Astrocyte (in vitro differentiated cells and primary cell): ENCODE measurements around the gene PAGE3. TPM values are rescaled to one million over a fixed set of nuclear protein-coding genes. Genes with fewer than 3 reads are reported as not detected.

ENCODE experiments used
- DNase-seq: peaks from one replicate; pipeline ENCODE4 v3.0.0-alpha.2; 2010; ENCODE audit warnings: low read depth
- FAIRE-seq: peaks from 2 replicates; lab custom pipeline; 2011; peaks lifted over from hg19 to GRCh38; lab: Jason Lieb, UNC
- H2AFZ ChIP-seq: 2 replicates; pipeline ENCODE4 v1.6.0; 2012; ENCODE audit warnings: low read depth, low read length, inconsistent platforms
- H3K27ac ChIP-seq: 2 replicates; pipeline ENCODE4 v1.5.1; 2011; ENCODE audit warnings: low read depth, low read length, inconsistent platforms
- H3K27me3 ChIP-seq: 2 replicates; pipeline ENCODE4 v1.6.0; 2011; ENCODE audit warnings: low read length, inconsistent platforms; ENCODE audit not compliant: insufficient read depth
- H3K36me3 ChIP-seq: 2 replicates; pipeline ENCODE4 v1.5.1; 2011; ENCODE audit warnings: low read length, inconsistent platforms; ENCODE audit not compliant: insufficient read depth
- H3K4me1 ChIP-seq: 2 replicates; pipeline ENCODE4 v1.5.1; 2011; ENCODE audit warnings: low read length, inconsistent platforms; ENCODE audit not compliant: insufficient read depth
- H3K4me2 ChIP-seq: 2 replicates; pipeline ENCODE4 v1.6.0; 2012; ENCODE audit warnings: low read length, inconsistent platforms
- H3K4me3 ChIP-seq: 2 replicates; pipeline ENCODE4 v1.5.1; 2011; ENCODE audit warnings: low read depth, mild to moderate bottlenecking, low read length, inconsistent platforms; ENCODE audit not compliant: insufficient read depth
- H3K79me2 ChIP-seq: 2 replicates; pipeline ENCODE4 v1.6.0; 2012; ENCODE audit warnings: mild to moderate bottlenecking, low read length, inconsistent platforms; ENCODE audit not compliant: insufficient read depth
- H3K9ac ChIP-seq: 2 replicates; pipeline ENCODE4 v1.6.0; 2012; ENCODE audit warnings: mild to moderate bottlenecking, low read length, inconsistent platforms
- H3K9me3 ChIP-seq: 2 replicates; pipeline ENCODE4 v1.5.1; 2012; ENCODE audit warnings: low read depth, mild to moderate bottlenecking, low read length, inconsistent platforms; ENCODE audit not compliant: insufficient read depth
- H4K20me1 ChIP-seq: 2 replicates; pipeline ENCODE4 v1.6.0; 2012; ENCODE audit warnings: low read length, inconsistent platforms; ENCODE audit not compliant: insufficient read depth
- H3K27ac Mint-ChIP-seq: one replicate; pipeline ENCODE4 v1.8.0; 2021; ENCODE audit warnings: mild to moderate bottlenecking, mixed read lengths; ENCODE audit not compliant: unreplicated experiment
- H3K27me3 Mint-ChIP-seq: one replicate; pipeline ENCODE4 v1.8.0; 2021; ENCODE audit warnings: low read depth, mixed read lengths; ENCODE audit not compliant: unreplicated experiment
- H3K36me3 Mint-ChIP-seq: one replicate; pipeline ENCODE4 v1.8.0; 2021; ENCODE audit warnings: low read depth, mixed read lengths; ENCODE audit not compliant: unreplicated experiment
- H3K4me1 Mint-ChIP-seq: one replicate; pipeline ENCODE4 v1.8.0; 2021; ENCODE audit warnings: low read depth, mixed read lengths; ENCODE audit not compliant: unreplicated experiment
- H3K4me3 Mint-ChIP-seq: one replicate; pipeline ENCODE4 v1.8.0; 2021; ENCODE audit warnings: mild to moderate bottlenecking, moderate library complexity, mixed read lengths; ENCODE audit not compliant: unreplicated experiment
- H3K9me3 Mint-ChIP-seq: one replicate; pipeline ENCODE4 v1.8.0; 2021; ENCODE audit warnings: mild to moderate bottlenecking, mixed read lengths; ENCODE audit not compliant: unreplicated experiment
- CTCF ChIP-seq: IDR thresholded peaks from 2 replicates; pipeline ENCODE4 v1.5.1; 2011; ENCODE audit warnings: low read depth, mild to moderate bottlenecking, inconsistent platforms, low read length, moderate library complexity; ENCODE audit not compliant: insufficient read depth
- EZH2 ChIP-seq: IDR thresholded peaks from 2 replicates; pipeline ENCODE4 v1.6.1; 2012; ENCODE audit warnings: mild to moderate bottlenecking, low read length, inconsistent platforms; ENCODE audit not compliant: insufficient read depth
- total RNA-seq: library from RNA; stranded (reverse); gene quantifications from 2 replicates; pipeline ENCODE4 v1.2.1, GENCODE V29; 2021

Gene PAGE3
- total RNA-seq, 1 donor from 2014 or later: not detected

- DNase-seq (no peak), FAIRE-seq (no peak)
- Histone ChIP-seq H3K79me2 (no peaks in the 10 kb centered on the region), H3K4me1 (no peaks in the 10 kb centered on the region), H3K27ac (no peak overlapping the region), H3K9me3 (no peaks in the 10 kb centered on the region), H3K27me3 (no peaks in the 10 kb centered on the region), H4K20me1 (no peaks in the 10 kb centered on the region), H3K4me3 (no peak overlapping the region), H2AFZ (no peak overlapping the region), H3K4me2 (no peak overlapping the region), H3K9ac (no peak overlapping the region), H3K36me3 (no peaks in the 10 kb centered on the region)
- no peaks in the 10 kb centered on the region for H3K4me1 Mint-ChIP-seq
- no peak overlapping the region for H3K4me3 Mint-ChIP-seq
- TF ChIP-seq CTCF (no peak), EZH2 (no peak)
- no peaks in the 10 kb centered on the region for H3K9me3 Mint-ChIP-seq
- H3K36me3 Mint-ChIP-seq: no peaks in the 10 kb centered on the region
- no peak overlapping the region for H3K27ac Mint-ChIP-seq
- no peaks in the 10 kb centered on the region for H3K27me3 Mint-ChIP-seq
These were observed 53.6 kb downstream of the PAGE3 start for GRCh38 chrX:55210931-55211677.

Other genes starting within 250 kb of the PAGE3 start
- not detected in 2 replicates for gene ALAS2, start 233.9 kb downstream of the PAGE3 start, total RNA-seq
- not detected in 2 replicates for gene PAGE2B, start 189.9 kb downstream of the PAGE3 start, total RNA-seq
- gene PAGE2, start 175.9 kb downstream of the PAGE3 start, total RNA-seq: not detected in 2 replicates
- gene PAGE5, start 44.6 kb downstream of the PAGE3 start, total RNA-seq: not detected in 2 replicates
- gene MAGEH1, start 187.2 kb upstream of the PAGE3 start, total RNA-seq: 15.1 and 15.4 TPM in 2 replicates
- 1.5 and 2.2 TPM in 2 replicates for gene USP51, start 224.9 kb upstream of the PAGE3 start, total RNA-seq